ENCODE data around the gene RPL12.

The RPL12 gene

GRCh38 chr9:127450830-127451607 is at the start of gene RPL12, which contains the start of gene LRSAM1:
Gene RPL12 (minus strand): TSS chr9:127451406. CDS start chr9:127451317, 89 bp downstream.
Gene LRSAM1 (plus strand): TSS chr9:127451510. CDS start chr9:127454528, 3,018 bp downstream.
- no peak for TF ChIP-seq ZNF274 (IDR thresholded peaks at IDR 0.05; ENCODE audit: low read depth, low read length)
- peak within 1 kb of the TSS; percentile 99 for H3K4me3 ChIP-seq (ENCODE audit: low read length)

- no peak for TF ChIP-seq ZNF274 (IDR thresholded peaks at IDR 0.05; ENCODE audit: low read depth, low read length)
- H3K4me3 ChIP-seq (ENCODE audit: low read length): no peak overlapping the region
These were observed 49.7 kb upstream of the RPL12 start for GRCh38 chr9:127500862-127501261.

GRCh38 chr9:127500399-127500798 is 49.2 kb upstream of the RPL12 start:
- H3K4me3 ChIP-seq (ENCODE audit: low read length): no peak overlapping the region
- no peak for TF ChIP-seq ZNF274 (IDR thresholded peaks at IDR 0.05; ENCODE audit: low read depth, low read length)

GRCh38 chr9:127498298-127498697 is 47.1 kb upstream of the RPL12 start:
- no peak overlapping the region for H3K4me3 ChIP-seq (ENCODE audit: low read length)
- TF ChIP-seq ZNF274 (IDR thresholded peaks at IDR 0.05; ENCODE audit: low read depth, low read length): no peak

GRCh38 chr9:127497656-127498290 is 46.6 kb upstream of the RPL12 start:
- no peak overlapping the region for H3K4me3 ChIP-seq (ENCODE audit: low read length)
- TF ChIP-seq ZNF274 (IDR thresholded peaks at IDR 0.05; ENCODE audit: low read depth, low read length): no peak

- no peak for TF ChIP-seq ZNF274 (IDR thresholded peaks at IDR 0.05; ENCODE audit: low read depth, low read length)
- H3K4me3 ChIP-seq (ENCODE audit: low read length): no peak overlapping the region
These were observed 45.8 kb upstream of the RPL12 start for GRCh38 chr9:127496974-127497373.

- H3K4me3 ChIP-seq (ENCODE audit: low read length): no peak overlapping the region
- TF ChIP-seq ZNF274 (IDR thresholded peaks at IDR 0.05; ENCODE audit: low read depth, low read length): no peak
These were observed 44.8 kb upstream of the RPL12 start for GRCh38 chr9:127495884-127496555.

GRCh38 chr9:127494304-127494702 is 43.1 kb upstream of the RPL12 start:
- H3K4me3 ChIP-seq (ENCODE audit: low read length): no peak overlapping the region
- no peak for TF ChIP-seq ZNF274 (IDR thresholded peaks at IDR 0.05; ENCODE audit: low read depth, low read length)

GRCh38 chr9:127493592-127494303 is 42.5 kb upstream of the RPL12 start:
- no peak for TF ChIP-seq ZNF274 (IDR thresholded peaks at IDR 0.05; ENCODE audit: low read depth, low read length)

GRCh38 chr9:127492616-127493015 is 41.4 kb upstream of the RPL12 start:
- no peak for TF ChIP-seq ZNF274 (IDR thresholded peaks at IDR 0.05; ENCODE audit: low read depth, low read length)
- no peak overlapping the region for H3K4me3 ChIP-seq (ENCODE audit: low read length)

More at GRCh38 chr9:127493592-127494303, 42.5 kb upstream of the RPL12 start:
- no peak overlapping the region for H3K4me3 ChIP-seq (ENCODE audit: low read length)

- TF ChIP-seq ZNF274 (IDR thresholded peaks at IDR 0.05; ENCODE audit: low read depth, low read length): no peak
- no peak overlapping the region for H3K4me3 ChIP-seq (ENCODE audit: low read length)
These were observed 40.3 kb upstream of the RPL12 start for GRCh38 chr9:127491516-127491915.

GRCh38 chr9:127490535-127491230 is 39.5 kb upstream of the RPL12 start:
- no peak overlapping the region for H3K4me3 ChIP-seq (ENCODE audit: low read length)
- TF ChIP-seq ZNF274 (IDR thresholded peaks at IDR 0.05; ENCODE audit: low read depth, low read length): no peak

GRCh38 chr9:127489471-127490115 is 38.4 kb upstream of the RPL12 start:
- no peak overlapping the region for H3K4me3 ChIP-seq (ENCODE audit: low read length)
- TF ChIP-seq ZNF274 (IDR thresholded peaks at IDR 0.05; ENCODE audit: low read depth, low read length): no peak
